ENCODE measurements around the gene TLK2.
"Not testable (repeated sequence)": the region's sequence is repeated elsewhere in the genome, so short reads cannot be mapped to it uniquely, and the experiment has no call there.

DNA sequence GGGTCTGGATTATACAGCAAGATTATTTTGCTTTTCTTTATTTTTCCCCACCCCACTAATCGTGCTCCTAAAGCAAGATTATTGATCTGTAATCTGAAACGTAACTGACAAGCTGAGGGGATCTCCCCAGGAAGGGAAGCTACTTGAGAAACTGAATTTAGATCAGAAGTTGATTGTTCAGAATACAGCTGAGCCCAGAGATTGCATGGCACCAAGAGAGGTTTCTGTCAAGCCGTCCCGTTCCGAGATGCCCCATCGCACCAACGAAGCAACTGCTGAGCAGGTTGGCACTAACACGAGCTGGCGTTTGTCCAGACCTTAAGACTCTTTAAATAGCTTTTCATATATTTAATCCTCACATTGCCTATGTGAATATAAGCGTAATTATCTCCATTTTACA is 20.1 kb upstream of the TLK2 start:
- TF ChIP-seq, protein P1, sequence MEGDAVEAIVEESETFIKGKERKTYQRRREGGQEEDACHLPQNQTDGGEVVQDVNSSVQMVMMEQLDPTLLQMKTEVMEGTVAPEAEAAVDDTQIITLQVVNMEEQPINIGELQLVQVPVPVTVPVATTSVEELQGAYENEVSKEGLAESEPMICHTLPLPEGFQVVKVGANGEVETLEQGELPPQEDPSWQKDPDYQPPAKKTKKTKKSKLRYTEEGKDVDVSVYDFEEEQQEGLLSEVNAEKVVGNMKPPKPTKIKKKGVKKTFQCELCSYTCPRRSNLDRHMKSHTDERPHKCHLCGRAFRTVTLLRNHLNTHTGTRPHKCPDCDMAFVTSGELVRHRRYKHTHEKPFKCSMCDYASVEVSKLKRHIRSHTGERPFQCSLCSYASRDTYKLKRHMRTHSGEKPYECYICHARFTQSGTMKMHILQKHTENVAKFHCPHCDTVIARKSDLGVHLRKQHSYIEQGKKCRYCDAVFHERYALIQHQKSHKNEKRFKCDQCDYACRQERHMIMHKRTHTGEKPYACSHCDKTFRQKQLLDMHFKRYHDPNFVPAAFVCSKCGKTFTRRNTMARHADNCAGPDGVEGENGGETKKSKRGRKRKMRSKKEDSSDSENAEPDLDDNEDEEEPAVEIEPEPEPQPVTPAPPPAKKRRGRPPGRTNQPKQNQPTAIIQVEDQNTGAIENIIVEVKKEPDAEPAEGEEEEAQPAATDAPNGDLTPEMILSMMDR (IDR thresholded peaks at IDR 0.05) = not testable (repeated sequence)
- not testable (repeated sequence) for TF ChIP-seq POLR2A (IDR thresholded peaks at IDR 0.05)
